Measurements from ENCODE around the gene CCDC158. TPM values are rescaled to one million over a fixed set of nuclear protein-coding genes. Genes with fewer than 3 reads are reported as not detected.
A peak's percentile ranks its signal among the peaks of the same experiment; 100 is the strongest.

CCDC158 gene
- total and polyA plus RNA-seq, 2 of the 4 experiments (the other 2 are of a cell fraction): not detected

GRCh38 chr4:76447393-76447851, 26.5 kb upstream of the CCDC158 start:
- no peaks in the 10 kb centered on the region for H3K4me1 ChIP-seq (ENCODE audit: control insufficient read depth, insufficient read depth, low read length)
- intact Hi-C loops (cut with micrococcal nuclease) (no loop called here), in situ Hi-C loops (cut with MboI; ENCODE audit: low sequenced_read_pairs) (loop anchor here (25.0 kb wide), 1 partner anchor 765 kb away; no protein-coding TSS in a partner anchor), dilution Hi-C loops (cut with HindIII; ENCODE audit: low sequenced_read_pairs, unreplicated experiment) (no loop called here)
- H3K56ac ChIP-seq (ENCODE audit: extremely low read depth, insufficient read depth, low read length): no peak overlapping the region
- H2AFZ ChIP-seq (replicated peaks; ENCODE audit: low read length, poor library complexity): no peak overlapping the region
- H3K27me3 ChIP-seq (ENCODE audit: control insufficient read depth, insufficient read depth, low read length): peaks cover 18% of the 10 kb centered on the region
- no peak overlapping the region for H2BK5ac ChIP-seq (ENCODE audit: low read depth, low read length, poor library complexity, severe bottlenecking)
- no peak overlapping the region for H3K27ac ChIP-seq (ENCODE audit: insufficient read depth, low read length)
- H3K18ac ChIP-seq (ENCODE audit: low read depth, low read length): no peak overlapping the region
- H3K36me3 ChIP-seq (ENCODE audit: control insufficient read depth, insufficient read depth, low read length): no peaks in the 10 kb centered on the region
- H4K5ac ChIP-seq (ENCODE audit: low read depth, low read length): no peak overlapping the region
- H4K91ac ChIP-seq (ENCODE audit: insufficient read depth, low read depth, low read length): no peak overlapping the region
- H3K14ac ChIP-seq (replicated peaks; ENCODE audit: low read depth, low read length): no peak overlapping the region
- no peaks in the 10 kb centered on the region for H3K9me1 ChIP-seq (ENCODE audit: insufficient read depth, low read length)
- ChIA-PET CTCF (no interaction called here), POLR2A (ENCODE audit: unreplicated experiment) (no interaction called here)
- DNase-seq (peak; percentile 20), ATAC-seq (ENCODE audit: low read depth) (no peak)
- H2BK15ac ChIP-seq (ENCODE audit: low read depth, low read length): no peak overlapping the region
- no peak overlapping the region for H2BK120ac ChIP-seq (ENCODE audit: low read depth, low read length)
- H3K9me3 ChIP-seq (ENCODE audit: control insufficient read depth, insufficient read depth, low read length): no peaks in the 10 kb centered on the region
- H2AK5ac ChIP-seq (ENCODE audit: low read depth, low read length): no peak overlapping the region
- no peak for TF ChIP-seq SMC3 (IDR thresholded peaks at IDR 0.05; ENCODE audit: low read depth, low read length)
- no peak for TF ChIP-seq POLR2A (IDR thresholded peaks at IDR 0.05; ENCODE audit: low read depth, low read length)
- TF ChIP-seq, protein P1, sequence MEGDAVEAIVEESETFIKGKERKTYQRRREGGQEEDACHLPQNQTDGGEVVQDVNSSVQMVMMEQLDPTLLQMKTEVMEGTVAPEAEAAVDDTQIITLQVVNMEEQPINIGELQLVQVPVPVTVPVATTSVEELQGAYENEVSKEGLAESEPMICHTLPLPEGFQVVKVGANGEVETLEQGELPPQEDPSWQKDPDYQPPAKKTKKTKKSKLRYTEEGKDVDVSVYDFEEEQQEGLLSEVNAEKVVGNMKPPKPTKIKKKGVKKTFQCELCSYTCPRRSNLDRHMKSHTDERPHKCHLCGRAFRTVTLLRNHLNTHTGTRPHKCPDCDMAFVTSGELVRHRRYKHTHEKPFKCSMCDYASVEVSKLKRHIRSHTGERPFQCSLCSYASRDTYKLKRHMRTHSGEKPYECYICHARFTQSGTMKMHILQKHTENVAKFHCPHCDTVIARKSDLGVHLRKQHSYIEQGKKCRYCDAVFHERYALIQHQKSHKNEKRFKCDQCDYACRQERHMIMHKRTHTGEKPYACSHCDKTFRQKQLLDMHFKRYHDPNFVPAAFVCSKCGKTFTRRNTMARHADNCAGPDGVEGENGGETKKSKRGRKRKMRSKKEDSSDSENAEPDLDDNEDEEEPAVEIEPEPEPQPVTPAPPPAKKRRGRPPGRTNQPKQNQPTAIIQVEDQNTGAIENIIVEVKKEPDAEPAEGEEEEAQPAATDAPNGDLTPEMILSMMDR (conservative IDR thresholded peaks at IDR 0.05; ENCODE audit: low read depth, low read length): no peak
- no peak for TF ChIP-seq RAD21 (IDR thresholded peaks at IDR 0.05; ENCODE audit: low read length)
- TF ChIP-seq MXI1 (IDR thresholded peaks at IDR 0.05; ENCODE audit: borderline replicate concordance, low read depth, low read length): no peak
- TF ChIP-seq MAZ (IDR thresholded peaks at IDR 0.05; ENCODE audit: borderline replicate concordance, low read depth, low read length): no peak
- TF ChIP-seq FOS (IDR thresholded peaks at IDR 0.05; ENCODE audit: low read depth, low read length): no peak
- no peak for TF ChIP-seq CHD1 (IDR thresholded peaks at IDR 0.05; ENCODE audit: low read depth, low read length)
- TF ChIP-seq, protein P2, sequence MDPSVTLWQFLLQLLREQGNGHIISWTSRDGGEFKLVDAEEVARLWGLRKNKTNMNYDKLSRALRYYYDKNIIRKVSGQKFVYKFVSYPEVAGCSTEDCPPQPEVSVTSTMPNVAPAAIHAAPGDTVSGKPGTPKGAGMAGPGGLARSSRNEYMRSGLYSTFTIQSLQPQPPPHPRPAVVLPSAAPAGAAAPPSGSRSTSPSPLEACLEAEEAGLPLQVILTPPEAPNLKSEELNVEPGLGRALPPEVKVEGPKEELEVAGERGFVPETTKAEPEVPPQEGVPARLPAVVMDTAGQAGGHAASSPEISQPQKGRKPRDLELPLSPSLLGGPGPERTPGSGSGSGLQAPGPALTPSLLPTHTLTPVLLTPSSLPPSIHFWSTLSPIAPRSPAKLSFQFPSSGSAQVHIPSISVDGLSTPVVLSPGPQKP (IDR thresholded peaks at IDR 0.05; ENCODE audit: borderline replicate concordance, low read depth, low read length): no peak
- TF ChIP-seq MAFK (IDR thresholded peaks at IDR 0.05; ENCODE audit: low read depth, low read length): no peak
- no peak overlapping the region for H4K8ac ChIP-seq (ENCODE audit: low read depth in 2 of 2, low read length in 2 of 2)
- H3K23ac ChIP-seq (ENCODE audit: low read depth, low read length): no peak overlapping the region
- no peak overlapping the region for H3K4ac ChIP-seq (ENCODE audit: low read depth, low read length)
- no peak overlapping the region for H3K4me2 ChIP-seq (ENCODE audit: low read depth, low read length)
- H4K20me1 ChIP-seq (ENCODE audit: insufficient read depth, low read length): no peaks in the 10 kb centered on the region
- no peak overlapping the region for H2AK9ac ChIP-seq (replicated peaks; ENCODE audit: low read depth, low read length, poor library complexity)
- H2BK20ac ChIP-seq (ENCODE audit: low read depth, low read length): no peak overlapping the region
- no peak overlapping the region for H3K4me3 ChIP-seq (ENCODE audit: insufficient read depth, low read depth, low read length)
- H3K79me1 ChIP-seq (ENCODE audit: low read depth in 1 of 2, low read length in 2 of 2): no peaks in the 10 kb centered on the region
- WGBS, 2 experiments (ENCODE audit: extremely low coverage in 2 of 2, insufficient read length in 1 of 2): no CpG with 5 or more reads among the region's 1 CpG
- no peak overlapping the region for H3K9ac ChIP-seq (ENCODE audit: low read depth, low read length)
- no TSS peak for BruUV-seq (replicated peaks)
